HL-60 (cell line): ENCODE data around the gene RALGAPB.

Experiments used
- DNase-seq, 2 experiments: peaks; one replicate each; pipeline ENCODE4 v3.0.0-alpha.2; 2010 to 2020; ENCODE audit warnings: low read depth in 1 of 2, low spot score in 1 of 2
- H3K27ac ChIP-seq: fragments of 250-450 bp; sonication (Bioruptor Pico); replicated peaks from 2 replicates; pipeline ENCODE4 v1.5.1; 2020; ENCODE audit warnings: mild to moderate bottlenecking, moderate library complexity
- H3K27me3 ChIP-seq: fragments of 250-450 bp; sonication (Bioruptor Pico); 2 replicates; pipeline ENCODE4 v1.5.1; 2021; ENCODE audit warnings: mild to moderate bottlenecking, moderate library complexity; ENCODE audit not compliant: insufficient read depth, poor library complexity, severe bottlenecking
- H3K4me3 ChIP-seq: replicated peaks from 2 replicates; pipeline ENCODE4 v1.5.1; 2011; ENCODE audit warnings: mild to moderate bottlenecking, control low read depth, low read length; ENCODE audit not compliant: insufficient read depth
- GABPA ChIP-seq: IDR thresholded peaks from 2 replicates; pipeline ENCODE4 v1.6.1; 2012; ENCODE audit warnings: low read depth
- POLR2AphosphoS5 ChIP-seq: IDR thresholded peaks from 2 replicates; pipeline ENCODE4 v1.6.1; 2012; ENCODE audit warnings: low read depth
- SPI1 ChIP-seq: IDR thresholded peaks from 2 replicates; pipeline ENCODE4 v1.6.1; 2012; ENCODE audit warnings: low read depth, mild to moderate bottlenecking, borderline replicate concordance
- TF ChIP-seq, protein P1 (sequence below): IDR thresholded peaks from one replicate; pipeline ENCODE4 v1.5.1; 2011; ENCODE audit warnings: low read length, control low read depth, inconsistent platforms; ENCODE audit not compliant: insufficient read depth
- TF ChIP-seq, protein P2 (sequence below): IDR thresholded peaks from 2 replicates; pipeline ENCODE4 v1.6.1; 2012; ENCODE audit warnings: low read depth; ENCODE audit not compliant: insufficient replicate concordance

RALGAPB gene

DNA sequence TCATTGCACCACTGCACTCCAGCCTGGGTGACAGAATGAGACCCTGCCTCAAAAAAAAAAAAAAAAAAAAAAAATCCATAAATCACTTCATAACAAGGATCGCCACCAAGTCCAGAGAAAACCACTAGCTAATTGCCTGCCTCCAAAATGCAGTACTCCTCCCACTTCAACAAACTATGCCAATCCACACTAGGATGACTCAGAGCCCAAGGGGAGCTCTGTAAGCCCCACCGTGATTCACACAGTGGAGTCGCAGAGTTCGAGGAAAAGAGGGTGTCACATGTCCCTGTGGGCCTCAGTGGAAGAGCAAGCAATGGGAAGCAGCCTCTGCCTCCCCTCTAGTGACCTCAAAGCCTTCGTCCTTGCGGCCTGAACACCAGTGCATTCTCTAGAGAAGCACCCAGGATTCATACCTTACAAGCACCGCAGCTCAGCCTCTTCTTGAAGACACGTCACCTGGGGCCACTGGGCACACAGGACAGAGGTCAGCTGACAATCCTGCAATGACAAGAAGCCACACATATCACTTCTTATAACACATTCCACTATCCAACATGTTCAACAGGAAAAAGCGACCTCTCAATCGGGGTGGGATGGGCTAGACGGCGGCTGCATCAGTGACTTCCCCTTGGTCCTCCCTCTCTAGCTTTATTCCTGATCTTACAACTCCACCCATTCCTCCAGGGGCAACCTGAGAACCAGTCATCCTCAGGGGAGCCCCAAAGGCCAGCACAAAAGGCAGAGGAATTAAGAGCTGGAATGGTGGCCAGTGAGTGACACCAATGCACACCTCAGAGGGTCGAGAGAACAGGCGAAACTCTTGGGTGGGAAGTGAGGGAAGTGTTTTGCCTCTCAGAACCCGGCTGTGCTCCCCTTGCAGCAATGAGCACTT is 46.4 kb upstream of the RALGAPB start:
- Histone ChIP-seq H3K4me3 (no peak overlapping the region), H3K27ac (no peak overlapping the region), H3K27me3 (no peaks in the 10 kb centered on the region)
- peak in 1 of 2 experiments; percentile 47 for DNase-seq
- TF ChIP-seq, protein P1, sequence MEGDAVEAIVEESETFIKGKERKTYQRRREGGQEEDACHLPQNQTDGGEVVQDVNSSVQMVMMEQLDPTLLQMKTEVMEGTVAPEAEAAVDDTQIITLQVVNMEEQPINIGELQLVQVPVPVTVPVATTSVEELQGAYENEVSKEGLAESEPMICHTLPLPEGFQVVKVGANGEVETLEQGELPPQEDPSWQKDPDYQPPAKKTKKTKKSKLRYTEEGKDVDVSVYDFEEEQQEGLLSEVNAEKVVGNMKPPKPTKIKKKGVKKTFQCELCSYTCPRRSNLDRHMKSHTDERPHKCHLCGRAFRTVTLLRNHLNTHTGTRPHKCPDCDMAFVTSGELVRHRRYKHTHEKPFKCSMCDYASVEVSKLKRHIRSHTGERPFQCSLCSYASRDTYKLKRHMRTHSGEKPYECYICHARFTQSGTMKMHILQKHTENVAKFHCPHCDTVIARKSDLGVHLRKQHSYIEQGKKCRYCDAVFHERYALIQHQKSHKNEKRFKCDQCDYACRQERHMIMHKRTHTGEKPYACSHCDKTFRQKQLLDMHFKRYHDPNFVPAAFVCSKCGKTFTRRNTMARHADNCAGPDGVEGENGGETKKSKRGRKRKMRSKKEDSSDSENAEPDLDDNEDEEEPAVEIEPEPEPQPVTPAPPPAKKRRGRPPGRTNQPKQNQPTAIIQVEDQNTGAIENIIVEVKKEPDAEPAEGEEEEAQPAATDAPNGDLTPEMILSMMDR, result no peak
- TF ChIP-seq, protein P2, sequence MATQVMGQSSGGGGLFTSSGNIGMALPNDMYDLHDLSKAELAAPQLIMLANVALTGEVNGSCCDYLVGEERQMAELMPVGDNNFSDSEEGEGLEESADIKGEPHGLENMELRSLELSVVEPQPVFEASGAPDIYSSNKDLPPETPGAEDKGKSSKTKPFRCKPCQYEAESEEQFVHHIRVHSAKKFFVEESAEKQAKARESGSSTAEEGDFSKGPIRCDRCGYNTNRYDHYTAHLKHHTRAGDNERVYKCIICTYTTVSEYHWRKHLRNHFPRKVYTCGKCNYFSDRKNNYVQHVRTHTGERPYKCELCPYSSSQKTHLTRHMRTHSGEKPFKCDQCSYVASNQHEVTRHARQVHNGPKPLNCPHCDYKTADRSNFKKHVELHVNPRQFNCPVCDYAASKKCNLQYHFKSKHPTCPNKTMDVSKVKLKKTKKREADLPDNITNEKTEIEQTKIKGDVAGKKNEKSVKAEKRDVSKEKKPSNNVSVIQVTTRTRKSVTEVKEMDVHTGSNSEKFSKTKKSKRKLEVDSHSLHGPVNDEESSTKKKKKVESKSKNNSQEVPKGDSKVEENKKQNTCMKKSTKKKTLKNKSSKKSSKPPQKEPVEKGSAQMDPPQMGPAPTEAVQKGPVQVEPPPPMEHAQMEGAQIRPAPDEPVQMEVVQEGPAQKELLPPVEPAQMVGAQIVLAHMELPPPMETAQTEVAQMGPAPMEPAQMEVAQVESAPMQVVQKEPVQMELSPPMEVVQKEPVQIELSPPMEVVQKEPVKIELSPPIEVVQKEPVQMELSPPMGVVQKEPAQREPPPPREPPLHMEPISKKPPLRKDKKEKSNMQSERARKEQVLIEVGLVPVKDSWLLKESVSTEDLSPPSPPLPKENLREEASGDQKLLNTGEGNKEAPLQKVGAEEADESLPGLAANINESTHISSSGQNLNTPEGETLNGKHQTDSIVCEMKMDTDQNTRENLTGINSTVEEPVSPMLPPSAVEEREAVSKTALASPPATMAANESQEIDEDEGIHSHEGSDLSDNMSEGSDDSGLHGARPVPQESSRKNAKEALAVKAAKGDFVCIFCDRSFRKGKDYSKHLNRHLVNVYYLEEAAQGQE, result no peak
- TF ChIP-seq GABPA (no peak), POLR2AphosphoS5 (peak; percentile 16)

DNA sequence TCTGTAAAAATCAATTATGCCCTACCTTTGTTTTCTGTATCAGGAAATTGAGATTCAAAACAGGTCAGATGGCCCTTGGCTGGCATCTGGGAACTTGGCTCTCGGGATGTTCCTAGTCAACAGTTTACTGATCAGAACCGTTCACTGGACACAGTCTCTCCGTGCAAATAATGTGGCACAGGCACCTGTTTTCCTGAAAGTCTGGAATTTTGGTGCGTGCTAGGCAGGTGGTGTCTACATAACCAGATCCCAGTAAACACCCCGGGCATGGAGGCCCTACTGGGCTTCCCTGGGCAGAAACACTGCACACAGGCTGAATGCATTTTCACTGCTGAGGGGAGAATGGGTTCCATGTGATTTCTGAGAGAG is 45.0 kb upstream of the RALGAPB start:
- TF ChIP-seq GABPA (no peak), POLR2AphosphoS5 (no peak; the same call in 1 of the 2 replicates), SPI1 (no peak)
- TF ChIP-seq, protein P2, result no peak
- TF ChIP-seq, protein P1, result no peak
- H3K27ac ChIP-seq, result no peak overlapping the region
- no peaks in the 10 kb centered on the region for H3K27me3 ChIP-seq
- H3K4me3 ChIP-seq, result no peak overlapping the region
- DNase-seq, result no peak

DNA sequence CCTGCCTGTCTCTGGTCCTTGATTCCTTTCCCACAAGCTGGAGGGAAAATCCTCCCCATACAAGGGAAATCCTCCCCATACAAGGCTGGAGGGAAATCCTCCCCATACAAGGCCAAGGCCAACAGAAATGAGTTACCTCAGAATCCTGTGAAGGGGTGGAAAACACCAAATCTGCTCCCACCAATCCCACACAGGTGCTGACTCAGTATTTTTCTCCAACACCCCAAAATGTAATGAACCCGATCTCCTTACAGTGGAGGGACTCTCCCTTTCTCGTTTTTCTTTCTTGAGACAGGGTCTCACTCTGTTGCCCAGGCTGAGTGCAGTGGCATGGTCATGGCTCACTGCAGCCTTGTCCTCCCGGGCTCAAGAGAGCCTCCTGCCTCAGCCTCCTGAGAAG is 43.8 kb upstream of the RALGAPB start:
- TF ChIP-seq, protein P1, result no peak
- TF ChIP-seq POLR2AphosphoS5, result no peak
- no peak for TF ChIP-seq GABPA
- H3K27me3 ChIP-seq, result no peaks in the 10 kb centered on the region
- H3K4me3 ChIP-seq, result no peak overlapping the region
- DNase-seq, result peak in 1 of 2 experiments; percentile 16
- H3K27ac ChIP-seq, result no peak overlapping the region

DNA sequence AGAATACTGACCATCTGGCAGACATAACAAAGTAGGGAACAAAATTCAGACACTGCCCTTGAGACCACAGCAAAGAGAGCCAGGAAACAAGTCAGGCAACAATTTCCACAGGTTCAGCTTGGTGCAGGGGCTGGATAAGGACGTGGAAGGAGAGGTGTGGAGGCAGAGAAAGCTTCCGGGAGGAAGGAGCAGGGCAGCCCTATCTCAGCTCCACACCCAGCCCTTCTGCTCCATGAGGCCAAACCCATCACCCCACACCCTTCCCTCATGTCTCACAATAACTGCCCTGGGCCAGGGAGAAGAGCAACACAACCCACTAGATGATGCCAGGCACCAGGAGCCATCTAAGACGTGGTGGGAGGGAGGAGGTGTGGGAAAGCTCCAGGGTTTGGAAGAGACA is 43.3 kb upstream of the RALGAPB start:
- DNase-seq, result no peak
- H3K27me3 ChIP-seq, result no peaks in the 10 kb centered on the region
- H3K4me3 ChIP-seq, result no peak overlapping the region
- H3K27ac ChIP-seq, result no peak overlapping the region
- TF ChIP-seq, protein P1, result no peak
- TF ChIP-seq POLR2AphosphoS5 (no peak), GABPA (no peak), SPI1 (no peak)
- TF ChIP-seq, protein P2, result no peak
